HCT116 (cell line): ENCODE measurements around the gene C3AR1. TPM values are rescaled to one million over a fixed set of nuclear protein-coding genes. Genes with fewer than 3 reads are reported as not detected.

ENCODE experiments used
- ATAC-seq: fragments of 200-7000 bp; cut with Tn5 transposase; 2 replicates; pipeline ENCODE4 v1.9.1; 2020; ENCODE audit warnings: mild to moderate bottlenecking, moderate library complexity
- BruUV-seq: library from RNA; stranded (reverse); fragments of 400-500 nt; replicated peaks from 2 replicates; lab custom pipeline; 2021; lab: Mats Ljungman, UMichigan
- CTCF ChIA-PET: fragments of 300-600 bp; sonication (Branson Sonifier 250); formaldehyde crosslinking; loops from one replicate; lab custom pipeline; 2021; ENCODE audit warnings: antibody characterized with exemption; lab: Charles Lee
- POLR2A ChIA-PET: fragments of 300-600, 350-600 bp; sonication (Branson Sonifier 250); formaldehyde crosslinking; loops from one replicate; lab custom pipeline; 2021; ENCODE audit warnings: antibody characterized with exemption; lab: Charles Lee
- RAD21 ChIA-PET, 2 experiments: fragments of 300-600 bp; sonication (Branson Sonifier 250); formaldehyde crosslinking; loops; one replicate each; lab custom pipeline; 2023; ENCODE audit warnings: low total read pairs in 2 of 2; ENCODE audit not compliant: uncharacterized antibody in 2 of 2, unreplicated experiment in 2 of 2, low non-redundant PET in 1 of 2; lab: Charles Lee
- DNase-seq: peaks from one replicate; pipeline ENCODE4 v3.0.0-alpha.2; 2010; ENCODE audit warnings: low read depth, low spot score
- H2AFZ ChIP-seq: fragments of 200-600 bp; shearing (Covaris generic), sonication (generic); 2 replicates; pipeline ENCODE4 v1.6.1; 2017; ENCODE audit warnings: low read depth, mixed run types, mixed read lengths, antibody characterized with exemption, low read length; ENCODE audit not compliant: poor library complexity, severe bottlenecking
- H3K27ac ChIP-seq: 2 replicates; pipeline ENCODE4 v1.5.1; 2012; ENCODE audit warnings: low read depth, low read length
- H3K27me3 ChIP-seq: fragments of 200-600 bp; sonication (generic); 2 replicates; pipeline ENCODE4 v1.6.1; 2016; ENCODE audit warnings: mixed run types, low read length, mixed read lengths; ENCODE audit not compliant: insufficient read depth
- H3K36me3 ChIP-seq, 2 experiments: fragments of 200-500 bp in 1 of 2; fragments of 200-600 bp in 1 of 2; sonication (Bioruptor generic) in 1 of 2; sonication (generic) in 1 of 2; 2 replicates each; pipeline versions ENCODE4 v1.5.1 to v1.6.1; 2014 to 2016; ENCODE audit warnings: low read length in 2 of 2, inconsistent platforms in 1 of 2, mixed read lengths in 1 of 2, mixed run types in 1 of 2; ENCODE audit not compliant: insufficient read depth in 2 of 2, control insufficient read depth in 1 of 2
- H3K4me1 ChIP-seq, 2 experiments: fragments of 200-600 bp in 1 of 2; sonication (generic) in 1 of 2; 2 replicates each; pipeline versions ENCODE4 v1.5.1 to v1.6.1; 2012 to 2017; ENCODE audit warnings: low read length in 2 of 2, inconsistent platforms in 1 of 2, mild to moderate bottlenecking in 1 of 2, mixed read lengths in 1 of 2, mixed run types in 1 of 2, moderate library complexity in 1 of 2; ENCODE audit not compliant: insufficient read depth in 2 of 2, control insufficient read depth in 1 of 2
- H3K4me2 ChIP-seq: fragments of 200-600 bp; sonication (generic); 2 replicates; pipeline ENCODE4 v1.6.1; 2017; ENCODE audit warnings: mixed run types, low read length, mixed read lengths
- H3K4me3 ChIP-seq, 2 experiments: fragments of 200-600 bp in 1 of 2; sonication (generic) in 1 of 2; replicated peaks in 1 of 2; 2 replicates each; pipeline ENCODE4 v1.5.1; 2011 to 2016; ENCODE audit warnings: low read length in 2 of 2, control low read depth in 1 of 2, low read depth in 1 of 2, mild to moderate bottlenecking in 1 of 2, mixed read lengths in 1 of 2, mixed run types in 1 of 2
- H3K79me2 ChIP-seq: fragments of 200-600 bp; sonication (generic); 2 replicates; pipeline ENCODE4 v1.6.1; 2017; ENCODE audit warnings: mild to moderate bottlenecking, mixed run types, low read length, moderate library complexity, mixed read lengths; ENCODE audit not compliant: insufficient read depth
- H3K9ac ChIP-seq: fragments of 200-600 bp; sonication (generic); 2 replicates; pipeline ENCODE4 v1.6.1; 2016; ENCODE audit warnings: low read length, mixed read lengths
- H3K9me2 ChIP-seq: fragments of 200-600 bp; sonication (generic), shearing (Covaris generic); 2 replicates; pipeline ENCODE4 v1.6.1; 2017; ENCODE audit warnings: mixed run types, mild to moderate bottlenecking, moderate library complexity; ENCODE audit not compliant: insufficient read depth
- H3K9me3 ChIP-seq, 2 experiments: fragments of 200-500 bp in 1 of 2; fragments of 200-600 bp in 1 of 2; sonication (Bioruptor generic) in 1 of 2; sonication (generic) in 1 of 2; 2 replicates each; pipeline ENCODE4 v1.6.1; 2014 to 2017; ENCODE audit warnings: low read length in 2 of 2, mixed read lengths in 2 of 2, inconsistent platforms in 1 of 2, low read depth in 1 of 2, mild to moderate bottlenecking in 1 of 2, mixed run types in 1 of 2, moderate library complexity in 1 of 2; ENCODE audit not compliant: control insufficient read depth in 1 of 2, insufficient read depth in 1 of 2
- H4K20me1 ChIP-seq: fragments of 200-600 bp; sonication (generic), shearing (Covaris generic); 2 replicates; pipeline ENCODE4 v1.6.1; 2017; ENCODE audit warnings: mixed run types, mild to moderate bottlenecking, moderate library complexity; ENCODE audit not compliant: insufficient read depth
- ATF3 ChIP-seq: IDR thresholded peaks from 2 replicates; pipeline ENCODE4 v1.6.1; 2012
- CBX3 ChIP-seq: IDR thresholded peaks from 2 replicates; pipeline ENCODE4 v1.6.1; 2012; ENCODE audit warnings: low read depth
- CEBPB ChIP-seq: IDR thresholded peaks from 2 replicates; pipeline ENCODE4 v1.6.1; 2012; ENCODE audit warnings: low read depth
- EGR1 ChIP-seq: IDR thresholded peaks from 2 replicates; pipeline ENCODE4 v1.6.1; 2012; ENCODE audit warnings: low read depth
- ELF1 ChIP-seq: IDR thresholded peaks from 2 replicates; pipeline ENCODE4 v1.6.1; 2012; ENCODE audit warnings: low read depth, borderline replicate concordance
- EZH2 ChIP-seq: fragments of 200-600 bp; sonication (generic); IDR thresholded peaks from 2 replicates; pipeline ENCODE4 v1.6.1; 2017; ENCODE audit warnings: antibody characterized with exemption, mixed run types
- EZH2phosphoT487 ChIP-seq: fragments of 200-600 bp; IDR thresholded peaks from 2 replicates; pipeline ENCODE4 v1.6.1; 2018; ENCODE audit warnings: antibody characterized with exemption, borderline replicate concordance
- FOSL1 ChIP-seq: IDR thresholded peaks from 2 replicates; pipeline ENCODE4 v1.6.1; 2012; ENCODE audit warnings: low read depth
- JUND ChIP-seq: IDR thresholded peaks from 2 replicates; pipeline ENCODE4 v1.6.1; 2012
- POLR2A ChIP-seq: IDR thresholded peaks from 2 replicates; pipeline ENCODE4 v1.7.0; 2011; ENCODE audit warnings: borderline replicate concordance; ENCODE audit not compliant: insufficient read depth, insufficient read length; ENCODE audit errors: extremely low read depth
- REST ChIP-seq: IDR thresholded peaks from 2 replicates; pipeline ENCODE4 v1.6.1; 2012; ENCODE audit warnings: low read depth
- SIN3A ChIP-seq: IDR thresholded peaks from 2 replicates; pipeline ENCODE4 v1.6.1; 2012; ENCODE audit warnings: low read depth
- SP1 ChIP-seq: IDR thresholded peaks from 2 replicates; pipeline ENCODE4 v1.6.1; 2012; ENCODE audit warnings: low read depth
- SRF ChIP-seq: IDR thresholded peaks from 2 replicates; pipeline ENCODE4 v1.6.1; 2012; ENCODE audit warnings: low read depth
- ZBTB33 ChIP-seq: IDR thresholded peaks from 2 replicates; pipeline ENCODE4 v1.6.1; 2011; ENCODE audit warnings: mild to moderate bottlenecking, low read length, moderate library complexity; ENCODE audit not compliant: insufficient replicate concordance; ENCODE audit errors: extremely low read depth
- intact Hi-C: fragments of 100-400 bp; cut with micrococcal nuclease; formaldehyde crosslinking; loops from 2 replicates; pipeline ENCODE4 v1.10.0; 2022
- total RNA-seq: library from RNA; stranded (reverse); gene quantifications from one replicate; pipeline ENCODE4 v1.2.1, GENCODE V29; 2021; ENCODE audit not compliant: unreplicated experiment

The C3AR1 gene
- total RNA-seq, 1 experiment from 2014 or later: not detected

- H3K36me3 ChIP-seq: peaks cover 4 to 5% of the 10 kb centered on the region in 2 experiments; a peak in 2 of 4 replicates
- H3K9me2 ChIP-seq: no peaks in the 10 kb centered on the region
- ChIA-PET CTCF (interaction anchor here (1.9 kb wide), 1 partner anchor 12 kb away, joined by 5 read pairs; no protein-coding TSS in a partner anchor), RAD21 (no interaction called here), POLR2A (no interaction called here)
- TF ChIP-seq JUND (no peak), ELF1 (no peak), EGR1 (no peak), CEBPB (no peak), EZH2 (no peak), ZBTB33 (no peak)
- H3K9me3 ChIP-seq: no peaks in the 10 kb centered on the region
- H3K4me1 ChIP-seq: no peaks in the 10 kb centered on the region
- H3K27ac ChIP-seq: no peak overlapping the region
- intact Hi-C loops: no loop called here
- H3K27me3 ChIP-seq: no peaks in the 10 kb centered on the region
- no peak overlapping the region for H3K4me3 ChIP-seq
- H3K4me2 ChIP-seq: no peak overlapping the region
- H3K9ac ChIP-seq: no peak overlapping the region
- DNase-seq (no peak), ATAC-seq (no peak)
- H4K20me1 ChIP-seq: no peaks in the 10 kb centered on the region
- no peak overlapping the region for H2AFZ ChIP-seq
- H3K79me2 ChIP-seq: no peaks in the 10 kb centered on the region
- no TSS peak for BruUV-seq
Measured at GRCh38 chr12:8057839-8058238, 8.3 kb downstream of the C3AR1 start.

GRCh38 chr12:8057306-8057705, 8.9 kb downstream of the C3AR1 start:
- CTCF ChIA-PET: interaction anchor here (1.9 kb wide), 1 partner anchor 12 kb away, joined by 5 read pairs; no protein-coding TSS in a partner anchor
- Histone ChIP-seq H3K79me2 (no peaks in the 10 kb centered on the region), H3K4me3 (no peak overlapping the region), H3K9me2 (no peaks in the 10 kb centered on the region), H3K4me1 (no peaks in the 10 kb centered on the region), H4K20me1 (no peaks in the 10 kb centered on the region), H3K9ac (no peak overlapping the region), H3K27me3 (no peaks in the 10 kb centered on the region), H3K4me2 (no peak overlapping the region), H2AFZ (no peak overlapping the region), H3K27ac (no peak overlapping the region), H3K9me3 (no peaks in the 10 kb centered on the region), H3K36me3 (peaks cover 4 to 5% of the 10 kb centered on the region in 2 experiments; a peak in 2 of 4 replicates)
- POLR2A ChIA-PET: no interaction called here
- DNase-seq (no peak), ATAC-seq (no peak)
- intact Hi-C loops: no loop called here
- BruUV-seq: no TSS peak
- RAD21 ChIA-PET: no interaction called here
- TF ChIP-seq EZH2phosphoT487 (no peak), SP1 (no peak), FOSL1 (no peak), SIN3A (no peak), POLR2A (no peak), CBX3 (no peak), SRF (no peak), REST (no peak), ZBTB33 (no peak), ATF3 (no peak)
